SJCRH30 (cell line): ENCODE measurements around the gene TNFAIP2. TPM values are rescaled to one million over a fixed set of nuclear protein-coding genes. Genes with fewer than 3 reads are reported as not detected.

Source experiments
- DNase-seq, 2 experiments: peaks; one replicate each; pipeline ENCODE4 v3.0.0-alpha.2; 2015 to 2020
- H3K27ac ChIP-seq: fragments of 250-450 bp; sonication (Bioruptor Pico); 2 replicates; pipeline ENCODE4 v1.5.1; 2020; ENCODE audit warnings: mild to moderate bottlenecking, moderate library complexity
- H3K27me3 ChIP-seq: fragments of 250-450 bp; sonication (Bioruptor Pico); 2 replicates; pipeline ENCODE4 v1.5.1; 2020; ENCODE audit warnings: mild to moderate bottlenecking, moderate library complexity
- H3K36me3 ChIP-seq: fragments of 250-450 bp; sonication (Bioruptor Pico); 2 replicates; pipeline ENCODE4 v1.5.1; 2020; ENCODE audit warnings: mild to moderate bottlenecking, moderate library complexity
- H3K4me1 ChIP-seq: fragments of 250-450 bp; sonication (Bioruptor Pico); 2 replicates; pipeline ENCODE4 v1.5.1; 2020; ENCODE audit warnings: mild to moderate bottlenecking, moderate library complexity
- H3K4me3 ChIP-seq: fragments of 250-450 bp; sonication (Bioruptor Pico); 2 replicates; pipeline ENCODE4 v1.5.1; 2020; ENCODE audit warnings: mild to moderate bottlenecking, moderate library complexity
- H3K9me3 ChIP-seq: fragments of 250-450 bp; sonication (Bioruptor Pico); replicated peaks from 2 replicates; pipeline ENCODE4 v1.5.1; 2020; ENCODE audit warnings: mild to moderate bottlenecking, moderate library complexity
- total RNA-seq: library from RNA; depleted of rRNA; stranded (reverse); fragments of >200 nt; shearing (Covaris generic); gene quantifications from 2 replicates; pipeline ENCODE4 v1.2.3, GENCODE V29; 2014

The TNFAIP2 gene
- total RNA-seq, 1 experiment from 2014 or later, result 5.9 TPM

- Histone ChIP-seq H3K36me3 (no peaks in the 10 kb centered on the region), H3K9me3 (no peaks in the 10 kb centered on the region), H3K4me1 (peaks cover 34% of the 10 kb centered on the region), H3K27me3 (no peaks in the 10 kb centered on the region), H3K27ac (no peak overlapping the region), H3K4me3 (no peak overlapping the region)
- DNase-seq, result peak in 1 of 2 experiments; percentile 47
Observed at GRCh38 chr14:103121121-103121845, 2.0 kb upstream of the TNFAIP2 start.

GRCh38 chr14:103121846-103122584 lies 1.2 kb upstream of the TNFAIP2 start:
- Histone ChIP-seq H3K4me3 (peak overlapping the region; percentile 41), H3K4me1 (peaks cover 34% of the 10 kb centered on the region), H3K9me3 (no peaks in the 10 kb centered on the region), H3K36me3 (no peaks in the 10 kb centered on the region), H3K27me3 (no peaks in the 10 kb centered on the region), H3K27ac (peak overlapping the region; percentile 63)
- peak; percentile 88 for DNase-seq

- DNase-seq, result peak; percentile 65 to 72
- H3K4me3 ChIP-seq, result peak overlapping the region; percentile 41
- no peaks in the 10 kb centered on the region for H3K9me3 ChIP-seq
- H3K27ac ChIP-seq, result peak overlapping the region; percentile 63
- H3K36me3 ChIP-seq, result no peaks in the 10 kb centered on the region
- H3K27me3 ChIP-seq, result no peaks in the 10 kb centered on the region
- peaks cover 34% of the 10 kb centered on the region for H3K4me1 ChIP-seq
Observed at GRCh38 chr14:103122585-103122946, 695 bp upstream of the TNFAIP2 start.

GRCh38 chr14:103123634-103124500 lies 606 bp downstream of the TNFAIP2 start:
- H3K36me3 ChIP-seq, result no peaks in the 10 kb centered on the region
- H3K27ac ChIP-seq, result no peak overlapping the region
- H3K27me3 ChIP-seq, result no peaks in the 10 kb centered on the region
- peak overlapping the region; percentile 23; the same call in 1 of the 2 replicates for H3K4me3 ChIP-seq
- DNase-seq, result no peak
- H3K9me3 ChIP-seq, result no peaks in the 10 kb centered on the region
- H3K4me1 ChIP-seq, result peaks cover 31% of the 10 kb centered on the region

- peaks cover 36% of the 10 kb centered on the region for H3K4me1 ChIP-seq
- no peaks in the 10 kb centered on the region for H3K9me3 ChIP-seq
- H3K4me3 ChIP-seq, result no peak overlapping the region
- DNase-seq, result no peak
- H3K36me3 ChIP-seq, result no peaks in the 10 kb centered on the region
- H3K27me3 ChIP-seq, result no peaks in the 10 kb centered on the region
- H3K27ac ChIP-seq, result no peak overlapping the region
Observed at GRCh38 chr14:103124501-103125001, 1.3 kb downstream of the TNFAIP2 start.

GRCh38 chr14:103125098-103126070 lies 2.1 kb downstream of the TNFAIP2 start:
- Histone ChIP-seq H3K9me3 (no peaks in the 10 kb centered on the region), H3K27me3 (no peaks in the 10 kb centered on the region), H3K4me3 (no peak overlapping the region)

GRCh38 chr14:103126088-103126872 lies 3.0 kb downstream of the TNFAIP2 start:
- H3K4me3 ChIP-seq, result no peak overlapping the region
- no peaks in the 10 kb centered on the region for H3K36me3 ChIP-seq
- H3K9me3 ChIP-seq, result no peaks in the 10 kb centered on the region
- no peak overlapping the region for H3K27ac ChIP-seq
- H3K4me1 ChIP-seq, result peaks cover 46% of the 10 kb centered on the region
- no peaks in the 10 kb centered on the region for H3K27me3 ChIP-seq
- DNase-seq, result no peak

More at GRCh38 chr14:103125098-103126070, 2.1 kb downstream of the TNFAIP2 start:
- DNase-seq, result no peak
- no peaks in the 10 kb centered on the region for H3K36me3 ChIP-seq
- H3K4me1 ChIP-seq, result peaks cover 40% of the 10 kb centered on the region
- H3K27ac ChIP-seq, result no peak overlapping the region

- no peak for DNase-seq
- Histone ChIP-seq H3K4me3 (no peak overlapping the region), H3K4me1 (peaks cover 43% of the 10 kb centered on the region)
Observed at GRCh38 chr14:103126873-103127304, 3.6 kb downstream of the TNFAIP2 start.

GRCh38 chr14:103127356-103127755 lies 4.1 kb downstream of the TNFAIP2 start:
- peaks cover 44% of the 10 kb centered on the region for H3K4me1 ChIP-seq
- H3K4me3 ChIP-seq, result no peak overlapping the region

More at GRCh38 chr14:103126873-103127304, 3.6 kb downstream of the TNFAIP2 start:
- Histone ChIP-seq H3K27ac (no peak overlapping the region), H3K27me3 (no peaks in the 10 kb centered on the region), H3K9me3 (no peaks in the 10 kb centered on the region), H3K36me3 (no peaks in the 10 kb centered on the region)

GRCh38 chr14:103127861-103128598 lies 4.8 kb downstream of the TNFAIP2 start:
- Histone ChIP-seq H3K4me3 (no peak overlapping the region), H3K27me3 (no peaks in the 10 kb centered on the region), H3K36me3 (no peaks in the 10 kb centered on the region), H3K4me1 (peaks cover 46% of the 10 kb centered on the region), H3K27ac (no peak overlapping the region), H3K9me3 (no peaks in the 10 kb centered on the region)
- DNase-seq, result no peak

More at GRCh38 chr14:103127356-103127755, 4.1 kb downstream of the TNFAIP2 start:
- H3K27me3 ChIP-seq, result no peaks in the 10 kb centered on the region
- DNase-seq, result no peak
- H3K9me3 ChIP-seq, result no peaks in the 10 kb centered on the region
- H3K36me3 ChIP-seq, result no peaks in the 10 kb centered on the region
- H3K27ac ChIP-seq, result no peak overlapping the region

- peaks cover 43% of the 10 kb centered on the region for H3K4me1 ChIP-seq
- H3K4me3 ChIP-seq, result no peak overlapping the region
- H3K27ac ChIP-seq, result no peak overlapping the region
- H3K27me3 ChIP-seq, result no peaks in the 10 kb centered on the region
- no peaks in the 10 kb centered on the region for H3K9me3 ChIP-seq
- no peaks in the 10 kb centered on the region for H3K36me3 ChIP-seq
- DNase-seq, result peak in 1 of 2 experiments; percentile 7
Observed at GRCh38 chr14:103128631-103129300, 5.5 kb downstream of the TNFAIP2 start.
